H1 (cell line): ENCODE measurements around the gene HSD11B1L. TPM values are rescaled to one million over a fixed set of nuclear protein-coding genes. Genes with fewer than 3 reads are reported as not detected.

Source experiments
- CHD7 ChIP-seq: fragments of 300-600 bp; sonication (generic); IDR thresholded peaks from 2 replicates; pipeline ENCODE4 v1.7.1; 2012; ENCODE audit warnings: low read length, moderate library complexity, mild to moderate bottlenecking, inconsistent platforms; ENCODE audit not compliant: insufficient replicate concordance
- CTCF ChIP-seq, 3 experiments: IDR thresholded peaks; 1 replicate in 2 of 3; 2 replicates in 1 of 3; pipeline versions ENCODE4 v1.5.1 to v1.6.1; 2011; ENCODE audit warnings: low read length in 3 of 3, mild to moderate bottlenecking in 3 of 3, inconsistent platforms in 2 of 3, low read depth in 1 of 3, moderate library complexity in 1 of 3; ENCODE audit not compliant: insufficient read depth in 1 of 3; ENCODE audit errors: control extremely low read depth in 1 of 3
- POLR2AphosphoS5 ChIP-seq: IDR thresholded peaks from 2 replicates; pipeline ENCODE4 v1.6.1; 2011; ENCODE audit warnings: low read depth, low read length
- polyA plus RNA-seq, 7 experiments: library from polyadenylated mRNA; depleted of rRNA in 3 of 7; stranded (reverse) in 5 of 7; unstranded in 2 of 7; fragments of >200 nt in 5 of 7; fragments of 200-250 nt in 2 of 7; gene quantifications; 1 replicate in 5 of 7; 2 replicates in 1 of 7; 4 replicates in 1 of 7; pipeline versions ENCODE4 v1.2.1 to v1.2.3, GENCODE V29; 2011 to 2013; ENCODE audit warnings: missing spikeins in 2 of 7, mixed read lengths in 2 of 7
- total RNA-seq: library from RNA; stranded (reverse); fragmentation: NEBNext Ultra II Directional; extraction: Animal tissue kit (Norgen Biotek cat#: 25700); gene quantifications from 2 replicates; pipeline ENCODE4 v1.2.1, GENCODE V29; 2021

Gene HSD11B1L
- total and polyA plus RNA-seq, 2 of the 8 experiments (the other 6 are each of a cell fraction or from before 2014, with no cell fraction given), result 8.2 to 20.6 TPM

GRCh38 chr19:5665781-5666513 is 14.9 kb upstream of the HSD11B1L start (continued):
- TF ChIP-seq CHD7 (no peak), POLR2AphosphoS5 (peak; percentile 22; the same call in 1 of the 2 replicates), CTCF (IDR thresholded peaks at IDR 0.05; ENCODE audit: control extremely low read depth in 1 of 3, insufficient read depth in 1 of 3, low read depth in 1 of 3, low read length in 3 of 3) (peak in 1 of 3 experiments; percentile 15; a peak in 1 of 4 replicates)
